ENCODE measurements around the gene MICAL3. TPM values are rescaled to one million over a fixed set of nuclear protein-coding genes. Genes with fewer than 3 reads are reported as not detected.
A peak's percentile ranks its signal among the peaks of the same experiment; 100 is the strongest.

Gene MICAL3
- total and polyA plus RNA-seq, 9 donors: 21.9 to 50.1 (median 32.2) TPM

- Histone ChIP-seq H3K27ac (ENCODE audit: low read length) (no peak overlapping the region), H3K9me3 (replicated peaks; ENCODE audit: control insufficient read depth, low read depth, low read length) (no peaks in the 10 kb centered on the region), H3K4me1 (ENCODE audit: control insufficient read depth, insufficient read depth, low read length) (no peaks in the 10 kb centered on the region), H3K36me3 (ENCODE audit: control insufficient read depth, insufficient read depth, low read length) (peaks cover 63% of the 10 kb centered on the region), H3K27me3 (ENCODE audit: control insufficient read depth, insufficient read depth, low read length) (no peaks in the 10 kb centered on the region), H3K4me3 (ENCODE audit: low read length) (no peak overlapping the region)
- 90% methylated on average over 11 of the region's 14 CpGs for WGBS (ENCODE audit: insufficient coverage)
- no peak for DNase-seq
Observed at GRCh38 chr22:17816649-17817048, 207.7 kb downstream of the MICAL3 start.

- Histone ChIP-seq H3K4me3 (ENCODE audit: low read length) (no peak overlapping the region), H3K9me3 (replicated peaks; ENCODE audit: control insufficient read depth, low read depth, low read length) (no peaks in the 10 kb centered on the region), H3K36me3 (ENCODE audit: control insufficient read depth, insufficient read depth, low read length) (peaks cover 59% of the 10 kb centered on the region), H3K27me3 (ENCODE audit: control insufficient read depth, insufficient read depth, low read length) (no peaks in the 10 kb centered on the region), H3K4me1 (ENCODE audit: control insufficient read depth, insufficient read depth, low read length) (no peaks in the 10 kb centered on the region), H3K27ac (ENCODE audit: low read length) (no peak overlapping the region)
- WGBS (ENCODE audit: insufficient coverage): 85% methylated on average over 13 of the region's 15 CpGs
- no peak for DNase-seq
Observed at GRCh38 chr22:17815703-17816254, 208.6 kb downstream of the MICAL3 start.

GRCh38 chr22:17814830-17815229 lies 209.5 kb downstream of the MICAL3 start:
- H3K4me1 ChIP-seq (ENCODE audit: control insufficient read depth, insufficient read depth, low read length): no peaks in the 10 kb centered on the region
- DNase-seq: no peak
- no peaks in the 10 kb centered on the region for H3K9me3 ChIP-seq (replicated peaks; ENCODE audit: control insufficient read depth, low read depth, low read length)
- peaks cover 60% of the 10 kb centered on the region for H3K36me3 ChIP-seq (ENCODE audit: control insufficient read depth, insufficient read depth, low read length)
- 98% methylated on average over 20 of the region's 20 CpGs for WGBS (ENCODE audit: insufficient coverage)
- H3K27me3 ChIP-seq (ENCODE audit: control insufficient read depth, insufficient read depth, low read length): no peaks in the 10 kb centered on the region
- no peak overlapping the region for H3K4me3 ChIP-seq (ENCODE audit: low read length)
- H3K27ac ChIP-seq (ENCODE audit: low read length): no peak overlapping the region

- WGBS (ENCODE audit: insufficient coverage): 90% methylated on average over 3 of the region's 6 CpGs
- no peak for DNase-seq
Observed at GRCh38 chr22:17814084-17814483, 210.3 kb downstream of the MICAL3 start.

GRCh38 chr22:17811119-17811518 lies 213.2 kb downstream of the MICAL3 start:
- H3K9me3 ChIP-seq (replicated peaks; ENCODE audit: control insufficient read depth, low read depth, low read length): no peaks in the 10 kb centered on the region
- DNase-seq: no peak
- no peak overlapping the region for H3K27ac ChIP-seq (ENCODE audit: low read length)
- 82% methylated on average over 3 of the region's 4 CpGs for WGBS (ENCODE audit: insufficient coverage)
- H3K36me3 ChIP-seq (ENCODE audit: control insufficient read depth, insufficient read depth, low read length): peaks cover 48% of the 10 kb centered on the region
- no peaks in the 10 kb centered on the region for H3K27me3 ChIP-seq (ENCODE audit: control insufficient read depth, insufficient read depth, low read length)
- no peak overlapping the region for H3K4me3 ChIP-seq (ENCODE audit: low read length)
- H3K4me1 ChIP-seq (ENCODE audit: control insufficient read depth, insufficient read depth, low read length): peaks cover 29% of the 10 kb centered on the region

More at GRCh38 chr22:17814084-17814483, 210.3 kb downstream of the MICAL3 start:
- Histone ChIP-seq H3K4me1 (ENCODE audit: control insufficient read depth, insufficient read depth, low read length) (peaks cover 5% of the 10 kb centered on the region), H3K27me3 (ENCODE audit: control insufficient read depth, insufficient read depth, low read length) (no peaks in the 10 kb centered on the region), H3K36me3 (ENCODE audit: control insufficient read depth, insufficient read depth, low read length) (peaks cover 58% of the 10 kb centered on the region), H3K9me3 (replicated peaks; ENCODE audit: control insufficient read depth, low read depth, low read length) (no peaks in the 10 kb centered on the region), H3K27ac (ENCODE audit: low read length) (no peak overlapping the region), H3K4me3 (ENCODE audit: low read length) (no peak overlapping the region)

GRCh38 chr22:17810570-17811116 lies 213.7 kb downstream of the MICAL3 start:
- H3K27me3 ChIP-seq (ENCODE audit: control insufficient read depth, insufficient read depth, low read length): no peaks in the 10 kb centered on the region
- 82% methylated on average over 8 of the region's 12 CpGs for whole genome bisulfite sequencing (ENCODE audit: insufficient coverage)
- H3K36me3 ChIP-seq (ENCODE audit: control insufficient read depth, insufficient read depth, low read length): peaks cover 46% of the 10 kb centered on the region
- H3K27ac ChIP-seq (ENCODE audit: low read length): no peak overlapping the region
- no peaks in the 10 kb centered on the region for H3K9me3 ChIP-seq (replicated peaks; ENCODE audit: control insufficient read depth, low read depth, low read length)
- H3K4me3 ChIP-seq (ENCODE audit: low read length): no peak overlapping the region
- no peak for DNase-seq
- H3K4me1 ChIP-seq (ENCODE audit: control insufficient read depth, insufficient read depth, low read length): peaks cover 31% of the 10 kb centered on the region

- H3K27ac ChIP-seq (ENCODE audit: low read length): peak overlapping the region; percentile 92
- peaks cover 42% of the 10 kb centered on the region for H3K4me1 ChIP-seq (ENCODE audit: control insufficient read depth, insufficient read depth, low read length)
- no peaks in the 10 kb centered on the region for H3K27me3 ChIP-seq (ENCODE audit: control insufficient read depth, insufficient read depth, low read length)
- peaks cover 48% of the 10 kb centered on the region for H3K36me3 ChIP-seq (ENCODE audit: control insufficient read depth, insufficient read depth, low read length)
- DNase-seq: peak; percentile 43
- H3K9me3 ChIP-seq (replicated peaks; ENCODE audit: control insufficient read depth, low read depth, low read length): no peaks in the 10 kb centered on the region
- H3K4me3 ChIP-seq (ENCODE audit: low read length): no peak overlapping the region
- 69% methylated on average over 22 of the region's 25 CpGs for WGBS (ENCODE audit: insufficient coverage)
Observed at GRCh38 chr22:17808693-17809403, 215.5 kb downstream of the MICAL3 start.

- H3K4me3 ChIP-seq (ENCODE audit: low read length): no peak overlapping the region
- H3K27ac ChIP-seq (ENCODE audit: low read length): peak overlapping the region; percentile 92
- WGBS (ENCODE audit: insufficient coverage): 80% methylated on average over 10 of the region's 18 CpGs
Observed at GRCh38 chr22:17807578-17808410, 216.6 kb downstream of the MICAL3 start.

GRCh38 chr22:17807086-17807485 lies 217.3 kb downstream of the MICAL3 start:
- Histone ChIP-seq H3K4me1 (ENCODE audit: control insufficient read depth, insufficient read depth, low read length) (peaks cover 47% of the 10 kb centered on the region), H3K4me3 (ENCODE audit: low read length) (no peak overlapping the region), H3K27me3 (ENCODE audit: control insufficient read depth, insufficient read depth, low read length) (no peaks in the 10 kb centered on the region), H3K9me3 (replicated peaks; ENCODE audit: control insufficient read depth, low read depth, low read length) (no peaks in the 10 kb centered on the region), H3K36me3 (ENCODE audit: control insufficient read depth, insufficient read depth, low read length) (peaks cover 40% of the 10 kb centered on the region), H3K27ac (ENCODE audit: low read length) (peak overlapping the region; percentile 92)
- WGBS (ENCODE audit: insufficient coverage): 96% methylated on average over 10 of the region's 10 CpGs
- DNase-seq: no peak

More at GRCh38 chr22:17807578-17808410, 216.6 kb downstream of the MICAL3 start:
- peak; percentile 70 for DNase-seq
- Histone ChIP-seq H3K9me3 (replicated peaks; ENCODE audit: control insufficient read depth, low read depth, low read length) (no peaks in the 10 kb centered on the region), H3K27me3 (ENCODE audit: control insufficient read depth, insufficient read depth, low read length) (no peaks in the 10 kb centered on the region), H3K36me3 (ENCODE audit: control insufficient read depth, insufficient read depth, low read length) (peaks cover 43% of the 10 kb centered on the region), H3K4me1 (ENCODE audit: control insufficient read depth, insufficient read depth, low read length) (peaks cover 42% of the 10 kb centered on the region)

GRCh38 chr22:17806437-17806836 lies 217.9 kb downstream of the MICAL3 start:
- H3K27ac ChIP-seq (ENCODE audit: low read length): peak overlapping the region; percentile 92
- 100% methylated on average over 1 of the region's 2 CpGs for WGBS (ENCODE audit: insufficient coverage)
- H3K9me3 ChIP-seq (replicated peaks; ENCODE audit: control insufficient read depth, low read depth, low read length): no peaks in the 10 kb centered on the region
- no peak for DNase-seq
- H3K4me3 ChIP-seq (ENCODE audit: low read length): no peak overlapping the region
- H3K27me3 ChIP-seq (ENCODE audit: control insufficient read depth, insufficient read depth, low read length): no peaks in the 10 kb centered on the region
- peaks cover 47% of the 10 kb centered on the region for H3K4me1 ChIP-seq (ENCODE audit: control insufficient read depth, insufficient read depth, low read length)
- peaks cover 39% of the 10 kb centered on the region for H3K36me3 ChIP-seq (ENCODE audit: control insufficient read depth, insufficient read depth, low read length)

Data from muscle of leg (tissue), 11 donors.